ENCODE measurements around the gene MAPKAPK2.

The MAPKAPK2 gene

DNA sequence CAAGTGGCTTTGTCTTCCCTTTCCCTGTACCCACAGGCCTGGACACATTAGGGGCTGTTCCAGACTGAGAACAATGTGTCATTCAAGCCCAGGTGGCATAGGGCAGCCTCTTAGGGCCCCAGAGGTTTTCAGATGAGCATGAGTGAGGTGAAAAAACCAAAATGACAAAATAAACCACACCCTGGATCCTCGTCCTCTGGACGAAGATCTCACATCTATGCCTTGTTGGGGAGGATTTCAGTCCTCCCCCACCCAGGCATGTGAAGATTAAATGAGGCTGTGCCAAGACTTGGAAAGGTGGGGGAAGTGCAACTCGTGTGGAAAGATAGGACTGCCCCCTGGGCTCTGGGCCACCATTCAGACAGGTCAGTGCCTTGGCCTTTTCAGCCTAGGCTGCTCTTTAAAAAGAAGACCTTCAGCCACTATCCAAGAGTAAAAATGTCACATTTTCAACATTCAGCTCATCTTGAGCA, 53.1 kb downstream of the MAPKAPK2 start:
- no peak for TF ChIP-seq ZFX (IDR thresholded peaks at IDR 0.05; ENCODE audit: borderline replicate concordance)
- TF ChIP-seq, protein P1, sequence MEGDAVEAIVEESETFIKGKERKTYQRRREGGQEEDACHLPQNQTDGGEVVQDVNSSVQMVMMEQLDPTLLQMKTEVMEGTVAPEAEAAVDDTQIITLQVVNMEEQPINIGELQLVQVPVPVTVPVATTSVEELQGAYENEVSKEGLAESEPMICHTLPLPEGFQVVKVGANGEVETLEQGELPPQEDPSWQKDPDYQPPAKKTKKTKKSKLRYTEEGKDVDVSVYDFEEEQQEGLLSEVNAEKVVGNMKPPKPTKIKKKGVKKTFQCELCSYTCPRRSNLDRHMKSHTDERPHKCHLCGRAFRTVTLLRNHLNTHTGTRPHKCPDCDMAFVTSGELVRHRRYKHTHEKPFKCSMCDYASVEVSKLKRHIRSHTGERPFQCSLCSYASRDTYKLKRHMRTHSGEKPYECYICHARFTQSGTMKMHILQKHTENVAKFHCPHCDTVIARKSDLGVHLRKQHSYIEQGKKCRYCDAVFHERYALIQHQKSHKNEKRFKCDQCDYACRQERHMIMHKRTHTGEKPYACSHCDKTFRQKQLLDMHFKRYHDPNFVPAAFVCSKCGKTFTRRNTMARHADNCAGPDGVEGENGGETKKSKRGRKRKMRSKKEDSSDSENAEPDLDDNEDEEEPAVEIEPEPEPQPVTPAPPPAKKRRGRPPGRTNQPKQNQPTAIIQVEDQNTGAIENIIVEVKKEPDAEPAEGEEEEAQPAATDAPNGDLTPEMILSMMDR (IDR thresholded peaks at IDR 0.05) = no peak
- H3K27ac ChIP-seq = no peak overlapping the region; the same call in 1 of the 2 replicates

DNA sequence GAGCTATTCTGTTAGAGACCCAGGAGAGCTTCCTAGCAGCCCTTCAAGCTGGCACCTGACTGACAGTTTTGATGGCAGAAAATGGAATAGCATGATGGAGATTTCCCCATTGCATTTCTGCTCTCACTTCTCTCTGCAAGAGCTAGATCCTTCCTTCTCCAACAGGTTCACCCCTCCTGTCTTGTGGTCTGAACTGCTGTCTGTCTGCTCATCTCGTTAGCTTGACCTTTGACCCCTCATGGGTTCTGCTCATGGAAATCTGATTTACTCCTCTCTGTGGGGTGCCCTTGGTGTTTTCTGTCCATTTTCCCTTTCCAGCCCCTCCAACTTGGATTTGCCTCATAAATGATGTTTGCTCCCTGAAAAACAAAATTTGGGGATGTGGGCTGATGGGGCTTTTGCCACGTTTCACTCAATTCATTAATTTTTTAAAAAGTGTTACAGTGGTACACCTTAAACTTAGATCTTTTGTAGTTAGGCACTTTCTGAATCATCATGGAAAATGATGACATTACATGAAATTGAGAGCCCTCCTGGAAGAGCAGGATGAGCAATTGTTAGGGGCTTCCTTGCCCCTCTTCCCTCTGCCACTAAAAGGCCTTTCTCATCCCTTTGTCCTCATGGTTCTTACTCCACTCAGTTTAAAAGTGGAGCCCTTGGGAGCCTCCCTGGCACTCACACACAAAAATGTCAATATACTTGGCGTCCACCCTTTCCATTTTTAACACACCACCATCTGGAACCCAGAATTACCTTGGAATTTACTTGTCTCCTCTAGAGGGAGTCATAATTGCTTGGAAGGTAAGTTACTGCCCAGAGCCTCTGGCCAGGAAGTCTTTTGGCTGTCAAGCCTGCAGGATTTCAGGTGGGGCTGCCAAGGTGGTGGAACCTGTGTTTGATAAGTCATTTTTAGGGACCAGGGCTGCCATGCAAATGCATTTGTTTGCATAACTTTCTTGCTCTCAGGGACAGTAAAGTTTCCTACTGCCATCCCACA, 54.0 kb downstream of the MAPKAPK2 start:
- no peak overlapping the region; the same call in 1 of the 2 replicates for H3K27ac ChIP-seq
- TF ChIP-seq ZFX (IDR thresholded peaks at IDR 0.05; ENCODE audit: borderline replicate concordance) = no peak
- TF ChIP-seq, protein P1 (IDR thresholded peaks at IDR 0.05) = peak; percentile 71

DNA sequence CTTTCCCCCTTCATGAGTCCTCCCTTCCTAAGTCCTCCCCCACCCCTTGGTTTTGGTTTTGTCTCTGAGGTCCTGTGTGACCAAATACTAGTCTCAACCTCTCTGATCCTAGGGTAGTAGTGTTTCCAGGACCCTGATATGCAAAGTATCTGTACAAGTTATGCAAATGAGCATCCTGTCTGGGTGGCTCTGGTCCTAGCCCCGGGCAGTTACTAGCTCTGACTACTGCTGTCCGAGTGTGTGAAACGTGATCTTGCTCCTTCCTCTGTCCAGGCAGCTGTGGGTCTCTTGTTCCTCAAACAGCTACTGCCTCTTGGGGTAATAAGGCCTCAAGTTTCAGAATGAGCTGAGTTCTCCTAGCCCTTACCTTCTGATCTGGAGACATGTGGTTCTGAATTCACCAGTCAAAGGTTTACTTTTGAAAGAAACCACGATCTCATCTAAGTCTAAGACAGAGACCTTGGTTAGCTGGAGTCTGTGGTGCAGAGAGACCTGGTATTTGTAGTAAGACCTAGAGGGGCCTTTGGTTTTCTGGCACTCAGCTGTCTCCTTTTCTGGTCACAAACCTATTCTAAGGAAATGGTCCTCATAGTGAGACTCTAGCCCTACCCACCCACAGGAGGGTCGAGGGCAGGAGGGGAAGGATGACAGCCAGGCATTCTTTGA, 54.8 kb downstream of the MAPKAPK2 start:
- no peak overlapping the region for H3K27ac ChIP-seq

DNA sequence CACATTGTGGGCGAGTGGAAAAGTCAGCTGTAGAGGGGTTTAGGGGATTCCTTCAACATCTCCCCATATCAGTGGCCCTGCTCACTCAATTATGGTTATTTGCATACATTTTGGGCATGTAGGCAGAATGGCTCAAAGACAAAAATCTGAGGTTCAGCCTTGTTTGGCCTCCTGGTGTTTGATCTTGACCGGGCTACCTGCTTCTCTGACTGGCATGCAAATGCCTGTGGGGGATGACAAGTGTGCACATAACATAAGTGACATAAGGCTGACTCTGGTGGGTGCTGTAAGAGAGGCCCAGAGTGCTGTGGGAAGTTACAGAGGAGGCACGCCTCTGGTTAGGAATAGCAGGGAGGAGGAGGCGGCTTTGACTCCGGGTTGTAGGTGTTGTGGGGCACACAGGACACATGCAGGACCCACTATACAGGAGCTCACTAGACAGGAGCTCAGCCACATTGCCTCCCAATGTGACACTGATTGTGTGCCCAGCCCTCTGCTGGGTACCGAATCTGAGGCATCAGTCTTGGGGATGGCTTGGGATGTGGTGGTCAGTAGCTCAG, 56.5 kb downstream of the MAPKAPK2 start:
- no peak for TF ChIP-seq ZFX (IDR thresholded peaks at IDR 0.05; ENCODE audit: borderline replicate concordance)
- TF ChIP-seq, protein P1 (IDR thresholded peaks at IDR 0.05) = no peak
- no peak overlapping the region for H3K27ac ChIP-seq

More for the DNA sequence above, 54.8 kb downstream of the MAPKAPK2 start:
- no peak for TF ChIP-seq ZFX (IDR thresholded peaks at IDR 0.05; ENCODE audit: borderline replicate concordance)
- TF ChIP-seq, protein P1 (IDR thresholded peaks at IDR 0.05) = no peak

DNA sequence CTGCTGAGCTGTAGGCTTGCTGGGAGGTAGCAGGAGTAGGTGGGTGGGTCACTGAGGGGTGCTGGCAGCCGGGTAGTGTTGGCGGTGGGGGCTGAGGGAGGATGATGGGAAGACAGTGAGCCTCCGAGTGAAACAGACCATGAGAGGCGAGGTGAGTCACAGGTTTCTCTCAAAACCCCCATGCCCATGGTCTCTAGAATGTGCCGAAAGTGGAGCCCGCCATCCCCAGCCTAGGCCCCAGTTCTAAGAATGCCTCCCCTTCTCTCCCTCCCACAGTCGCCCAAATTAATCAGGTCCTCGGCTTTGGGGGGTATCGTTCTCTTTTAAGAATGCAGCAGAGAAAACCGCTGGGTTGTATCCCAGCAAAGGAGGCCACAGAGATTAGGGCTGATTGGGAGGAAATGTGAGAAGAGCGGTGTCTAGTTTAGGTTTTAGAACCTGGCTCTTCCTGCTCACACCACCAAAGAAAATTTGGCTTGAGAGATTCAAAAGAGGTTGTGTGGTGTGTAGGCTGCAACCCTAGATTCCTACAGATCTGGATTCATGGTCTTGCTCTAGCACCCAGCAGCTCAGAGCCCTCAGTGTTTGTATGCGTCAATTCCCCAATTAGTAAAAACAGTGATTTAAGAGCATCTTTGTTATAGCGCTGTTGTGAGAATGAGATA, 58.1 kb downstream of the MAPKAPK2 start:
- no peak for TF ChIP-seq ZFX (IDR thresholded peaks at IDR 0.05; ENCODE audit: borderline replicate concordance)
- TF ChIP-seq, protein P1 (IDR thresholded peaks at IDR 0.05) = no peak
- no peak overlapping the region for H3K27ac ChIP-seq

DNA sequence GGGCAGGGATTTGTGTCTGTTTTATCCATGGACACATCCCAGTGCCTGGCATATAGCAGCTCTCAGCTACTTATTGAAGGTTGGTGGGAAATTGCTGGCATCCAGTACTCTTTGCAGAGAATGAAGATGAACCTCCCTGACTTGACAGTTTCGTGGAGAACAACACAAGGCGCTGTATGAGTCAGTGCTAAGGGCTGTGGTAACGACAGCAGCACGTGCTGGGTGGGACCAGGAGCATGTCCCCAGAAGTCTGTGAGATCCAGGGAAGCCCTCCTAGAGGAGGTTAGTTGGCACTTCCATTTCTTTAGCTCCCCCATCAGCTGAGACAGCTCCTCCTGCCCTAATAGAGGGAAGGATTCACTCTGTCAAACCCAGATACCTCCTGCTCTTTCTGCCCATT, 60.0 kb downstream of the MAPKAPK2 start:
- no peak overlapping the region for H3K27ac ChIP-seq
- TF ChIP-seq, protein P1 (IDR thresholded peaks at IDR 0.05) = no peak
- TF ChIP-seq ZFX (IDR thresholded peaks at IDR 0.05; ENCODE audit: borderline replicate concordance) = no peak

Data from 22Rv1 (cell line).